GM23248 (cell line): Measurements from ENCODE around the gene HOXC6.

Source experiments
- EZH2 ChIP-seq: fragments of 200-600 bp; sonication (generic); IDR thresholded peaks from 2 replicates; pipeline ENCODE4 v1.6.1; 2018; ENCODE audit warnings: antibody characterized with exemption, mild to moderate bottlenecking; ENCODE audit not compliant: insufficient read depth, poor library complexity, severe bottlenecking
- EZH2phosphoT487 ChIP-seq: fragments of 200-600 bp; sonication (generic); IDR thresholded peaks from 2 replicates; pipeline ENCODE4 v1.6.1; 2018; ENCODE audit warnings: antibody characterized with exemption, moderate library complexity, mild to moderate bottlenecking, low read depth; ENCODE audit not compliant: insufficient read depth

DNA sequence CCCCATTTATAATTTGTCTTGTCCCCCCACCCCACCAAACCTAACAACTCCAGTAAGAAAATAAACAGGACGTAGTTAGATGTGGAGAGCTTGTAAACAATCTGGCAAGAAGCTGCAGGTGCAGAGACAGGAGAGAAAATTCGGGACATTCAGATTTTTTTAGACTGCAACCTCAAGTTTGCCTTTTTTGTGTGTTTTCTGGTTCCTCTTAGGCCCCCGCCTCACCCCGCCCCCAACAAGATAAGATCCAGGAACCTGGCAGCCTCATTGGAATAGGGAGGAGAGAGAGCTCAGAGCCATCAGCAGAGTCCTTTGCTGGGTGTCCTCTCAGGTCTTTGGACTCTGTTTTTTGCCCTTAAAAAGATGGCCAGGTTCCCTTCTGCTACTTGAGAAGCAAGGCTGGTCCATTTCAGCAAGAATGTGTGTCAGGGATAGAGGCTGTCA, 40.4 kb upstream of the HOXC6 start:
- TF ChIP-seq EZH2 (no peak), EZH2phosphoT487 (no peak)
